GM21447 (cell line): ENCODE results near the gene CNTNAP2.

Experiments used
- ATAC-seq: cut with Tn5 transposase; IDR thresholded peaks from one replicate; pipeline ENCODE4 v1.9.1; 2021; ENCODE audit not compliant: unreplicated experiment

Gene CNTNAP2

GRCh38 chr7:148344406-148344805 lies 2227.8 kb downstream of the CNTNAP2 start:
- no peak for ATAC-seq

GRCh38 chr7:148347981-148348380 lies 2231.4 kb downstream of the CNTNAP2 start:
- no peak for ATAC-seq

GRCh38 chr7:148348466-148348865 lies 2231.9 kb downstream of the CNTNAP2 start:
- no peak for ATAC-seq

- no peak for ATAC-seq
Observed at GRCh38 chr7:148356303-148356702, 2239.7 kb downstream of the CNTNAP2 start.

- no peak for ATAC-seq
Observed at GRCh38 chr7:148362541-148362940, 2245.9 kb downstream of the CNTNAP2 start.

- ATAC-seq = no peak
Observed at GRCh38 chr7:148367731-148368475, 2251.3 kb downstream of the CNTNAP2 start.

- ATAC-seq = no peak
Observed at GRCh38 chr7:148368562-148368961, 2252.0 kb downstream of the CNTNAP2 start.

- ATAC-seq = no peak
Observed at GRCh38 chr7:148371280-148371937, 2254.8 kb downstream of the CNTNAP2 start.

GRCh38 chr7:148374396-148375259 lies 2258.0 kb downstream of the CNTNAP2 start:
- ATAC-seq = no peak

- ATAC-seq = no peak
Observed at GRCh38 chr7:148379677-148380076, 2263.1 kb downstream of the CNTNAP2 start.

GRCh38 chr7:148380596-148381419 lies 2264.2 kb downstream of the CNTNAP2 start:
- ATAC-seq = no peak

- ATAC-seq = no peak
Observed at GRCh38 chr7:148382596-148382995, 2266.0 kb downstream of the CNTNAP2 start.

GRCh38 chr7:148383651-148384050 lies 2267.1 kb downstream of the CNTNAP2 start:
- ATAC-seq = no peak

- no peak for ATAC-seq
Observed at GRCh38 chr7:148385009-148385682, 2268.5 kb downstream of the CNTNAP2 start.

GRCh38 chr7:148390381-148390780 lies 2273.8 kb downstream of the CNTNAP2 start:
- no peak for ATAC-seq

- no peak for ATAC-seq
Observed at GRCh38 chr7:148391591-148391990, 2275.0 kb downstream of the CNTNAP2 start.

GRCh38 chr7:148394582-148394981 lies 2278.0 kb downstream of the CNTNAP2 start:
- no peak for ATAC-seq

GRCh38 chr7:148395352-148395811 lies 2278.8 kb downstream of the CNTNAP2 start:
- ATAC-seq = no peak

GRCh38 chr7:148395990-148396716 lies 2279.6 kb downstream of the CNTNAP2 start:
- ATAC-seq = no peak
